Spleen (tissue), 11 donors: Measurements from ENCODE around the gene C1orf159. TPM values are rescaled to one million over a fixed set of nuclear protein-coding genes. Genes with fewer than 3 reads are reported as not detected.
"Not testable (repeated sequence)": the region's sequence is repeated elsewhere in the genome, so short reads cannot be mapped to it uniquely, and the experiment has no call there.

ENCODE experiments used
- DNase-seq: peaks from one replicate; pipeline ENCODE4 v3.0.0-alpha.2; 2020
- H3K27ac ChIP-seq, 8 donors: fragments of 200-600 bp; sonication (generic) in 7 of 8; 1 replicate in 4 of 8; 2 replicates in 4 of 8; pipeline versions ENCODE4 v1.5.0 to v1.8.0; 2016 to 2021; ENCODE audit warnings: inconsistent platforms in 4 of 8, mild to moderate bottlenecking in 4 of 8, moderate library complexity in 1 of 8
- H3K27me3 ChIP-seq, 7 donors: fragments of 200-600 bp; sonication (generic) in 6 of 7; replicated peaks in 1 of 7; 1 replicate in 4 of 7; 2 replicates in 3 of 7; pipeline versions ENCODE4 v1.5.0 to v1.8.0; 2016 to 2021; ENCODE audit warnings: inconsistent platforms in 3 of 7, mild to moderate bottlenecking in 1 of 7
- H3K36me3 ChIP-seq, 6 donors: fragments of 200-600 bp; sonication (generic) in 5 of 6; 1 replicate in 4 of 6; 2 replicates in 2 of 6; pipeline versions ENCODE4 v1.5.0 to v1.8.0; 2016 to 2021; ENCODE audit warnings: inconsistent platforms in 2 of 6
- H3K4me1 ChIP-seq, 6 donors: fragments of 200-600 bp; sonication (generic) in 5 of 6; 1 replicate in 3 of 6; 2 replicates in 3 of 6; pipeline versions ENCODE4 v1.5.0 to v1.8.0; 2016 to 2021; ENCODE audit warnings: inconsistent platforms in 3 of 6
- H3K4me3 ChIP-seq, 8 donors: fragments of 200-600 bp; sonication (generic) in 7 of 8; 1 replicate in 4 of 8; 2 replicates in 4 of 8; pipeline versions ENCODE4 v1.5.0 to v1.8.0; 2016 to 2021; ENCODE audit warnings: inconsistent platforms in 4 of 8, mild to moderate bottlenecking in 4 of 8, moderate library complexity in 2 of 8
- H3K9me3 ChIP-seq, 8 donors: fragments of 200-600 bp; sonication (generic) in 7 of 8; 1 replicate in 4 of 8; 2 replicates in 4 of 8; pipeline versions ENCODE4 v1.5.0 to v1.8.0; 2016 to 2021; ENCODE audit warnings: inconsistent platforms in 4 of 8
- POLR2A ChIP-seq, 3 donors: fragments of 450-650 bp; IDR thresholded peaks; one replicate each; pipeline ENCODE4 v1.5.1; 2017; ENCODE audit warnings: antibody characterized with exemption in 3 of 3, mild to moderate bottlenecking in 1 of 3
- POLR2AphosphoS5 ChIP-seq, 3 donors: sonication (generic); formaldehyde crosslinking; IDR thresholded peaks; one replicate each; pipeline ENCODE4 v1.5.1; 2017; ENCODE audit warnings: antibody characterized with exemption in 3 of 3
- WGBS, 5 donors: extraction: QIAGEN DNeasy Blood & Tissue Kit in 3 of 5; methylation state at CpG; one replicate each; pipeline versions ENCODE4 v1.1.5 to v1.1.7; 2013 to 2018; 5-methylcytosine and 5-hydroxymethylcytosine counted together
- intact Hi-C: fragments of 100-400 bp; cut with DNase I; formaldehyde crosslinking; loops from one replicate; pipeline ENCODE4 v1.15.0; 2023; ENCODE audit warnings: low total_unique reads
- polyA plus RNA-seq, 3 donors: library from polyadenylated mRNA; stranded (reverse); fragments of 200-250 nt; gene quantifications; one replicate each; pipeline ENCODE4 v1.2.1, GENCODE V29; 2013
- total RNA-seq, 7 donors: library from RNA; depleted of rRNA in 3 of 7; stranded (reverse); fragments of >200 nt in 3 of 7; fragmentation: NEBNext Ultra II Directional in 4 of 7; extraction: Animal tissue kit (Norgen Biotek cat#: 25700) in 4 of 7; gene quantifications; one replicate each; pipeline versions ENCODE4 v1.1.0 to v1.2.1, GENCODE V29; 2016 to 2021
- TF ChIP-seq, protein P1 (sequence below), 11 experiments: fragments of 200-600 bp in 7 of 11; fragments of 450-650 bp in 4 of 11; sonication (generic) in 4 of 11; IDR thresholded peaks in 8 of 11; conservative IDR thresholded peaks in 3 of 11; 1 replicate in 7 of 11; 2 replicates in 4 of 11; pipeline versions ENCODE4 v1.4.0 to v1.8.0; 2016 to 2021; ENCODE audit warnings: antibody characterized with exemption in 11 of 11, inconsistent platforms in 4 of 11, mild to moderate bottlenecking in 1 of 11
- donor health status: healthy with polysubstance abuse.
- donor health status: DM: no; HTN: no; CAD: no; lungs with moderate emphysema.
- donor health status: DM: no; HTN: no; CAD: no.
- donor health status: Bipolar disorder and iron deficiency.
- donor health status: healthy.
- donor health status: DM: no; HTN: no; CAD: no.
- donor health status: DM: yes; HTN: yes; CAD: no.

The C1orf159 gene
- total and polyA plus RNA-seq, 10 donors = 8.5 to 25.7 (median 18.8) TPM

- peaks cover 6 to 21% (median 14%) of the 10 kb centered on the region in 6 donors for H3K4me1 ChIP-seq
- TF ChIP-seq POLR2A (IDR thresholded peaks at IDR 0.05) (no peak), POLR2AphosphoS5 (IDR thresholded peaks at IDR 0.05) (no peak)
- TF ChIP-seq, protein P1, sequence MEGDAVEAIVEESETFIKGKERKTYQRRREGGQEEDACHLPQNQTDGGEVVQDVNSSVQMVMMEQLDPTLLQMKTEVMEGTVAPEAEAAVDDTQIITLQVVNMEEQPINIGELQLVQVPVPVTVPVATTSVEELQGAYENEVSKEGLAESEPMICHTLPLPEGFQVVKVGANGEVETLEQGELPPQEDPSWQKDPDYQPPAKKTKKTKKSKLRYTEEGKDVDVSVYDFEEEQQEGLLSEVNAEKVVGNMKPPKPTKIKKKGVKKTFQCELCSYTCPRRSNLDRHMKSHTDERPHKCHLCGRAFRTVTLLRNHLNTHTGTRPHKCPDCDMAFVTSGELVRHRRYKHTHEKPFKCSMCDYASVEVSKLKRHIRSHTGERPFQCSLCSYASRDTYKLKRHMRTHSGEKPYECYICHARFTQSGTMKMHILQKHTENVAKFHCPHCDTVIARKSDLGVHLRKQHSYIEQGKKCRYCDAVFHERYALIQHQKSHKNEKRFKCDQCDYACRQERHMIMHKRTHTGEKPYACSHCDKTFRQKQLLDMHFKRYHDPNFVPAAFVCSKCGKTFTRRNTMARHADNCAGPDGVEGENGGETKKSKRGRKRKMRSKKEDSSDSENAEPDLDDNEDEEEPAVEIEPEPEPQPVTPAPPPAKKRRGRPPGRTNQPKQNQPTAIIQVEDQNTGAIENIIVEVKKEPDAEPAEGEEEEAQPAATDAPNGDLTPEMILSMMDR (IDR thresholded peaks at IDR 0.05 in 8 of 11, conservative IDR thresholded peaks at IDR 0.05 in 3 of 11) = no peak
- peaks cover 0 to 21% (median 2%) of the 10 kb centered on the region in 8 donors for H3K9me3 ChIP-seq
- no peaks in the 10 kb centered on the region for H3K36me3 ChIP-seq
- peaks cover 0 to 9% (median under 1%) of the 10 kb centered on the region in 7 donors for H3K27me3 ChIP-seq
- DNase-seq = no peak
- peak overlapping the region in 3 of 8 donors; percentile 7 to 35 (median 19) for H3K27ac ChIP-seq
- 37 to 66% (median 59%) methylated on average over 3 to 8 of the region's 9 CpGs for WGBS, 5 donors
- H3K4me3 ChIP-seq = peak overlapping the region in 1 of 8 donors; percentile 84
- intact Hi-C loops = no loop called here
Measured at GRCh38 chr1:1157033-1157365, 41.1 kb upstream of the C1orf159 start.

DNA sequence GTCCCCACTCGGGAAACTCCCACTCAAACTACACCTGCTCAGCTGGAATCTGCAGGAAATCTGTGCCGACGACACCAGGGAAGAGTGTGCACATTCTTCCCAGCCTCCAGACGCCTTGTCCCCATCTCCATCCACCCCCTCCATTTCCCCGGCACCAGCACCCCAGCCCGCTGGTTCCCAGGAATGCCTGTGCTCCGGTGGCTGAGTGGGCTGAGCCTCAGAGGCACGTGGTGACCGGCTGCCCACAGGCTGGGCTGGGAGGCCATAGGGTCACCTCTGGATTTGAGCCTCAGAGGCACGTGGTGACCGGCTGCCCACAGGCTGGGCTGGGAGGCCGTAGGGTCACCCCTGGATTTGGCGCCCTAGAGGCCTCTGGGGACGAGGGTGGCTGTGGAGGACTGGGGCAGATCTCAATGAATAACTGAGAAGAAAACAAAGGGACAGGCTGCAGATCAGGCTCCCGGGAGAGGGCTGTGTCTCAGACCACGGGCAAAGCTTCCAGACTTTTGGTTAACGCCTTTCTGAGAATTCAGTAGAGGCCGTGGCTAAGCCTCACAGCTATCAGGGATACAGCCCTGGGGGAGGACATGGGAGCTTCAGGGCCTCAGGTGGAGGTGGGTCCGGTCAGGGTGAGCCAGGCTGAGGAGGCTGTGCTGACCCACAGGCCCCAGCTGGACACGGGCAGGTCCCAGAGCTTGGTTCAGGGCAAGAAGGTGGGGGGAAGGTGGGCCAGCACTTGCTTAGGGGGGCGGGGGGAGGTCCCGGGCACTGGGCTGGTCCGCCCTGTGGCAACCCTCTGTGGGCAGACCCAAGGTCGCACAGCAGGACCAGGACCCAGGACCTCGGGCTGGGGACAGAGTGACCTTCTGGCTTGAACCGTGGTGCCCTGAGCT, 40.5 kb upstream of the C1orf159 start:
- no peak for DNase-seq
- WGBS, 5 donors = 80 to 86% (median 85%) methylated on average over 26 of the region's 26 CpGs
- peak overlapping the region in 1 of 8 donors; percentile 84 for H3K4me3 ChIP-seq
- peaks cover 0 to 3% (median 0%) of the 10 kb centered on the region in 7 donors for H3K27me3 ChIP-seq
- H3K9me3 ChIP-seq = peaks cover 0 to 21% (median 2%) of the 10 kb centered on the region in 8 donors
- H3K27ac ChIP-seq = peak overlapping the region in 4 of 8 donors; percentile 7 to 44 (median 27)
- H3K4me1 ChIP-seq = peaks cover 6 to 21% (median 14%) of the 10 kb centered on the region in 6 donors
- intact Hi-C loops = no loop called here
- no peaks in the 10 kb centered on the region for H3K36me3 ChIP-seq
- TF ChIP-seq POLR2A (IDR thresholded peaks at IDR 0.05) = no peak
- TF ChIP-seq, protein P1 (IDR thresholded peaks at IDR 0.05 in 8 of 11, conservative IDR thresholded peaks at IDR 0.05 in 3 of 11) = no peak
- TF ChIP-seq POLR2AphosphoS5 (IDR thresholded peaks at IDR 0.05) = no peak

DNA sequence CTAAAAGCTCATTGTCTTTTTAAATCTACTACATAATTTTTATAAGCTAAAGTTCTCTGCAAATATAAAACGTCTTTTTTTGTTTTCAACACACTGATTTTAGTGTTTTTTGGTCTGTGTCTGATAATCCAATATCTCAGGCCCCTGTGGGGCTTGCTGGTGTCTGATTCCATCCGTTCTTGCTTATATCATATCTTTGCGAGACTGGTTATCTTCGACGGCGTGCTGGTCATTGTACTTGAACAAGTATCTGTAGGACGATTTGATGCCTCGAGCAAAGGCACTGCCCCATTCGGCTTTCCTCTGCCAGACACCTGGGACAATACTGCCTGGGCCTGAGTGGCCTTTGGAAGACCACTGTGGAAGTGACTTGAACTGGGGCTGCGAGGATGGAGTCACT, 39.4 kb upstream of the C1orf159 start:
- Histone ChIP-seq H3K4me1 (peaks cover 6 to 21% (median 14%) of the 10 kb centered on the region in 6 donors), H3K9me3 (peaks cover 0 to 21% (median 2%) of the 10 kb centered on the region in 8 donors), H3K27ac (no peak overlapping the region), H3K27me3 (no peaks in the 10 kb centered on the region), H3K36me3 (no peaks in the 10 kb centered on the region), H3K4me3 (no peak overlapping the region)
- TF ChIP-seq POLR2AphosphoS5 (IDR thresholded peaks at IDR 0.05) (no peak), POLR2A (IDR thresholded peaks at IDR 0.05) (no peak)
- TF ChIP-seq, protein P1 (IDR thresholded peaks at IDR 0.05 in 8 of 11, conservative IDR thresholded peaks at IDR 0.05 in 3 of 11) = no peak
- intact Hi-C loops = no loop called here
- WGBS, 5 donors = 88 to 91% (median 88%) methylated on average over 10 of the region's 10 CpGs
- no peak for DNase-seq

GRCh38 chr1:1153874-1154273, 38.0 kb upstream of the C1orf159 start:
- no peak for DNase-seq
- 77 to 91% (median 85%) methylated on average over 4 of the region's 4 CpGs for WGBS, 5 donors
- H3K4me1 ChIP-seq = peaks cover 6 to 15% (median 12%) of the 10 kb centered on the region in 6 donors
- H3K9me3 ChIP-seq = peaks cover 0 to 21% (median 2%) of the 10 kb centered on the region in 8 donors
- H3K27ac ChIP-seq = no peak overlapping the region
- H3K27me3 ChIP-seq = no peaks in the 10 kb centered on the region
- no peaks in the 10 kb centered on the region for H3K36me3 ChIP-seq
- intact Hi-C loops = no loop called here
- TF ChIP-seq, protein P1 (IDR thresholded peaks at IDR 0.05 in 8 of 11, conservative IDR thresholded peaks at IDR 0.05 in 3 of 11) = no peak
- TF ChIP-seq POLR2AphosphoS5 (IDR thresholded peaks at IDR 0.05) (no peak), POLR2A (IDR thresholded peaks at IDR 0.05) (no peak)
- H3K4me3 ChIP-seq = no peak overlapping the region

DNA sequence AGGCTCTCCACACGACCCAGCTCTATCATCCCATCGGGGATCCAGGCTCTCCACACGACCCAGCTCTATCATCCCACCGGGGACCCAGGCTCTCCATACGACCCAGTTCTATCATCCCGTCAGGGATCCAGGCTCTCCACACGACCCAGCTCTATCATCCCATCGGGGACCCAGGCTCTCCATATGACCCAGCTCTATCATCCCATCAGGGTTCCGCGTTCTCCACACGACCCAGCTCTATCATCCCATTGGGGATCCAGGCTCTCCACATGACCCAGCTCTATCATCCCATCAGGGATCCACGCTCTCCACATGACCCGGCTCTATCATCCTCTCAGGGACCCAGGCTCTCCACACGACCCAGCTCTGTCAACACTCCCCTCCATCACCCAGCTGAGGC, 37.3 kb upstream of the C1orf159 start:
- H3K9me3 ChIP-seq = peaks cover 0 to 21% (median 2%) of the 10 kb centered on the region in 8 donors
- intact Hi-C loops, H3K4me1 ChIP-seq, H3K4me3 ChIP-seq, H3K27ac ChIP-seq, H3K27me3 ChIP-seq, DNase-seq, H3K36me3 ChIP-seq: not testable (repeated sequence)
- 90 to 94% (median 92%) methylated on average over 14 of the region's 14 CpGs for WGBS, 5 donors

DNA sequence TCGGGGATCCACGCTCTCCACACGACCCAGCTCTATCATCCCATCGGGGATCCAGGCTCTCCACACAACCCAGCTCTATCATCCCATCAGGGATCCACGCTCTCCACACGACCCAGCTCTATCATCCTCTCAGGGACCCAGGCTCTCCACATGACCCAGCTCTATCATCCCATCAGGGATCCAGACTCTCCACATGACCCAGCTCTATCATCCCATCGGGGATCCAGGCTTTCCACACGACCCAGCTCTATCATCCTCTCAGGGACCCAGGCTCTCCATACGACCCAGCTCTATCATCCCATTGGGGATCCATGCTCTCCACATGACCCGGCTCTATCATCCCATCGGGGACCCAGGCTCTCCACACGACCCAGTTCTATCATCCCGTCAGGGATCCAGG, 36.5 kb upstream of the C1orf159 start:
- H3K27me3 ChIP-seq, intact Hi-C loops, DNase-seq, H3K4me1 ChIP-seq, H3K36me3 ChIP-seq, H3K27ac ChIP-seq, H3K4me3 ChIP-seq: not testable (repeated sequence)
- WGBS, 5 donors = 88 to 91% (median 90%) methylated on average over 13 of the region's 13 CpGs
- peaks cover 0 to 21% (median 2%) of the 10 kb centered on the region in 8 donors for H3K9me3 ChIP-seq
